ENCODE results near the gene CHRM4. TPM values are rescaled to one million over a fixed set of nuclear protein-coding genes. Genes with fewer than 3 reads are reported as not detected.

Gene CHRM4
- polyA plus RNA-seq, 3 donors = 0.08 to 0.09 TPM; not detected in 1

GRCh38 chr11:46342239-46342638 is 49.3 kb downstream of the CHRM4 start:
- WGBS, 3 donors = 25 to 68% (median 29%) methylated on average over 5 of the region's 5 CpGs
- no peak overlapping the region for H3K27ac ChIP-seq (ENCODE audit: low read depth, low read length)

GRCh38 chr11:46341454-46341853 is 50.1 kb downstream of the CHRM4 start:
- H3K27ac ChIP-seq (ENCODE audit: low read depth, low read length) = no peak overlapping the region
- 92 to 96% (median 92%) methylated on average over 3 of the region's 3 CpGs for WGBS, 3 donors

- no peak overlapping the region for H3K27ac ChIP-seq (ENCODE audit: low read depth, low read length)
- 59 to 88% (median 63%) methylated on average over 2 of the region's 2 CpGs for WGBS, 3 donors
Measured at GRCh38 chr11:46339816-46340215, 51.8 kb downstream of the CHRM4 start.

GRCh38 chr11:46338988-46339666 is 52.4 kb downstream of the CHRM4 start:
- no peak overlapping the region for H3K27ac ChIP-seq (ENCODE audit: low read depth, low read length)
- 20 to 28% (median 25%) methylated on average over 14 to 16 of the region's 16 CpGs for WGBS, 3 donors

- no peak overlapping the region for H3K27ac ChIP-seq (ENCODE audit: low read depth, low read length)
- 24 to 29% (median 25%) methylated on average over 9 of the region's 9 CpGs for WGBS, 3 donors
Measured at GRCh38 chr11:46338636-46338987, 53.0 kb downstream of the CHRM4 start.

- WGBS, 3 donors = 83 to 92% (median 91%) methylated on average over 13 of the region's 13 CpGs
- no peak overlapping the region for H3K27ac ChIP-seq (ENCODE audit: low read depth, low read length)
Measured at GRCh38 chr11:46337626-46338345, 53.8 kb downstream of the CHRM4 start.

- H3K27ac ChIP-seq (ENCODE audit: low read depth, low read length) = no peak overlapping the region
- whole genome bisulfite sequencing, 3 donors = 66 to 94% (median 70%) methylated on average over 12 of the region's 12 CpGs
Measured at GRCh38 chr11:46336563-46337180, 54.9 kb downstream of the CHRM4 start.

GRCh38 chr11:46335890-46336562 is 55.5 kb downstream of the CHRM4 start:
- 86 to 92% (median 89%) methylated on average over 11 of the region's 11 CpGs for whole genome bisulfite sequencing, 3 donors
- no peak overlapping the region for H3K27ac ChIP-seq (ENCODE audit: low read depth, low read length)

GRCh38 chr11:46335271-46335670 is 56.3 kb downstream of the CHRM4 start:
- 82 to 94% (median 94%) methylated on average over 6 of the region's 6 CpGs for WGBS, 3 donors

GRCh38 chr11:46334211-46334610 is 57.4 kb downstream of the CHRM4 start:
- 88 to 93% (median 91%) methylated on average over 3 of the region's 3 CpGs for WGBS, 3 donors
- no peak overlapping the region for H3K27ac ChIP-seq (ENCODE audit: low read depth, low read length)

More at GRCh38 chr11:46335271-46335670, 56.3 kb downstream of the CHRM4 start:
- no peak overlapping the region for H3K27ac ChIP-seq (ENCODE audit: low read depth, low read length)

Other genes with a start within 250 kb of the CHRM4 start
- gene CREB3L1, start 114.1 kb downstream of the CHRM4 start, polyA plus RNA-seq = 10 to 100 TPM in 2 of 3 donors, 1 to 10 TPM in 1; 5.8 to 29.8 (median 11.7) TPM
- 10 to 100 TPM; 33.4 to 50.0 (median 46.5) TPM for gene DGKZ, start 44.3 kb downstream of the CHRM4 start, polyA plus RNA-seq
- gene MDK, start 10.1 kb downstream of the CHRM4 start, polyA plus RNA-seq = 10 to 100 TPM; 12.8 to 18.6 (median 17.7) TPM
- gene AMBRA1, start 202.2 kb upstream of the CHRM4 start, polyA plus RNA-seq = 10 to 100 TPM in 1 of 3 donors, 1 to 10 TPM in 2; 7.6 to 10.7 (median 9.9) TPM
- gene HARBI1, start 225.5 kb upstream of the CHRM4 start, polyA plus RNA-seq = 1 to 10 TPM; 1.7 to 3.1 (median 2.5) TPM
- gene ATG13, start 225.8 kb upstream of the CHRM4 start, polyA plus RNA-seq = 10 to 100 TPM; 28.9 to 63.3 (median 36.4) TPM

Data from adipose tissue (tissue), 3 donors.